ENCODE measurements around the gene PTH1R.

The PTH1R gene

DNA sequence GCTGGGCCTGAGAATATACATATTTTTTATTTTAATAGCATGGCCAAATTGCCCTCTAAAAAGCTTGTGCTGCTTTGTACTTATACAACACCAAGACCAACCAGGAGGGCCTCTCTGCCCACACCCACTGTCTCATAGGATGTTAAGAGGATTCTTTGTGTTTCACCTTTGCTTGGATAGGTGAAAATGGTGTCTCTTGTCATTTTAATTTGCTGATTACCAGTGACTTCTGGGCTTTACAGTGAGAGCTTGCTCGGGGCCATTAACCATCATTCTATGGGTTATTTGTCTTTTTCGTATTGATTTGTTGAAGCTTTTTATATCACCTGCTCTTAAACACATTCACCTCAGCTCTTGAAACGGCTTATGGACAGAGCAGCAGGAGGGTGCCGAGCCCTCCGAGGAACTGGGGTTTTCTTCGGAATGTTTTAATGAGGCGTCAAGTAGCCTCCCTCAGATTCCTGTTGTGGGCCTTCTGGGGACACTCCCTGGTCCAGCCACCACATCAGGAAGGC is 10.5 kb downstream of the PTH1R start:
- no peak for DNase-seq (ENCODE audit: low read depth)
- no peak overlapping the region for H3K4me3 ChIP-seq (ENCODE audit: low read depth, low read length)
- in situ Hi-C loops (cut with HindIII; ENCODE audit: low sequenced_read_pairs) = no loop called here
- TF ChIP-seq, protein P1, sequence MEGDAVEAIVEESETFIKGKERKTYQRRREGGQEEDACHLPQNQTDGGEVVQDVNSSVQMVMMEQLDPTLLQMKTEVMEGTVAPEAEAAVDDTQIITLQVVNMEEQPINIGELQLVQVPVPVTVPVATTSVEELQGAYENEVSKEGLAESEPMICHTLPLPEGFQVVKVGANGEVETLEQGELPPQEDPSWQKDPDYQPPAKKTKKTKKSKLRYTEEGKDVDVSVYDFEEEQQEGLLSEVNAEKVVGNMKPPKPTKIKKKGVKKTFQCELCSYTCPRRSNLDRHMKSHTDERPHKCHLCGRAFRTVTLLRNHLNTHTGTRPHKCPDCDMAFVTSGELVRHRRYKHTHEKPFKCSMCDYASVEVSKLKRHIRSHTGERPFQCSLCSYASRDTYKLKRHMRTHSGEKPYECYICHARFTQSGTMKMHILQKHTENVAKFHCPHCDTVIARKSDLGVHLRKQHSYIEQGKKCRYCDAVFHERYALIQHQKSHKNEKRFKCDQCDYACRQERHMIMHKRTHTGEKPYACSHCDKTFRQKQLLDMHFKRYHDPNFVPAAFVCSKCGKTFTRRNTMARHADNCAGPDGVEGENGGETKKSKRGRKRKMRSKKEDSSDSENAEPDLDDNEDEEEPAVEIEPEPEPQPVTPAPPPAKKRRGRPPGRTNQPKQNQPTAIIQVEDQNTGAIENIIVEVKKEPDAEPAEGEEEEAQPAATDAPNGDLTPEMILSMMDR (IDR thresholded peaks at IDR 0.05; ENCODE audit: low read depth, low read length, missing control alignments) = no peak

DNA sequence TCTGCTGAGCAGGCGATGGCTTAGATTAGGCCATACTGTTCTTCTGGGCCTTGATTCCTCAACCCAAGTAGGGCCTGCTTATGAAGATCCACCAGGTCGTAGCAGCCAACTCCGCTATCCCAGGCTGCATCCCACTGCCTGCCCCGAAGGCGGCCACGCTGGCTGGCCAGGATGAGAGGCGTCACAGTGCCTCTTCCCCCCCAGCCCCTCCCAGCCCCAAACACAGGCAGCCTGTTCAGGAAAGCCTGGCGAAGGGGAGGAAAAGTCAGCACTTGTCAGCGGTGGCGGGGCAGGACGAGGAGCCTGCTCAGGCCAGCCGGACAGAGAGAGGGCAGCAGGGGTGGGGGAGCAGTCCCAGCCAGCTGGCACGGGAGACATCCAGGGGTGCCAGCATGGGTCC is 11.2 kb downstream of the PTH1R start:
- DNase-seq (ENCODE audit: low read depth) = no peak
- no peak overlapping the region for H3K4me3 ChIP-seq (ENCODE audit: low read depth, low read length)
- in situ Hi-C loops (cut with HindIII; ENCODE audit: low sequenced_read_pairs) = no loop called here
- TF ChIP-seq, protein P1 (IDR thresholded peaks at IDR 0.05; ENCODE audit: low read depth, low read length, missing control alignments) = no peak

DNA sequence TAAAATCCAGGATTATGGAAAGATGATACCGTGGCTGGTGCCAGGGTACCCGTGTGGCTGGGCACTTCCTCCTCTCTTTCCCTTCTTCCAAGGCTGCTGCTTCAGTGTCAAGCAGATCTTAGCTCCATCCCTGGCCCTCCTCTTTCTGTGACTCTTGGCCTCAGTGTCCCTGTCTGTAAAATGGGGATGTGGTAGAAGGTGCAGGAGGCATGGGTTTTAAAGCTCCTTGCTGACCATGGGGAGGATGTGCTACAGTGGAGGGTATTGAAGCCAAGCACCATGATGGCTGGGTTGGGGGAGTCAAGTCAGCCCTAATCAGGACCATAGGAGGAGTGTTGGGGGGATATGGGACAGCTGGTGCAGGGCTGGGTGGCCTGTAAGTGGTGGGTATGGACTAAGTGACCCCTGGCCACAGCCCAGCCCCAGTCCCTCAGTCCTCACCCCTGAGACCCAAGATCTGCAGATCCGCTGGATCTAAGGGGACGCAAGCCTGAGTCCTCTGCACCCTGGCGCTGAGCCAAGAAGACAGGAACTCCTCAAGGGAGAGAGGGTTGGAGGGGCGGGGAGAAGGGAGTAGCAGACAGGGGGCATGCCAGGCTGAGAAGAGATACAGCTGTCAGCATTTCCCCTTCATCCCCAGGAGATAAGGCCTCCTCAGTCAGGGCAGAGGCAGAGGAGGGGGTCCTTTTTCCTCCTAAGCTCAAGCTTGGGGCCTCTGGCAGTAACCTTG is 12.0 kb downstream of the PTH1R start:
- DNase-seq (ENCODE audit: low read depth) = no peak
- H3K4me3 ChIP-seq (ENCODE audit: low read depth, low read length) = no peak overlapping the region
- TF ChIP-seq, protein P1 (IDR thresholded peaks at IDR 0.05; ENCODE audit: low read depth, low read length, missing control alignments) = no peak
- in situ Hi-C loops (cut with HindIII; ENCODE audit: low sequenced_read_pairs) = no loop called here

DNA sequence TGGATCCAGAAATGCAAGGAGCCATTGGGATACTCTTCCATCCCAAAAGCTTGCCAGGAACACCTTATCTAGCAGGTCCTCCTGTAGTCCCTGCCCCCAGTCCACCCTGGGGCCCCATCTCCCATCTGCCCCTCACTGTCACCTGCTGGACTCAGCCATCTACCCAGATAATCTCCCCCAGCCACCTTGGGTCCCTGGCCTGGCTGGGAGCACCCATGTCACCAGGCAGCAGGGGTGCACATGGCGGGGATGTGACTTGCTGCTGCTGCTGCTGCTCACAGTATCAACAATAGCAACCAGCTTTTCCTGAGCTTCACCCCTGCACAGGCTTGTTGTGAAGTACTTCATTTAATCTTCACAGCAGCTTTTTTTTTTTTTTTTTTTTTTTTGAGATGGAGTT is 12.6 kb downstream of the PTH1R start:
- TF ChIP-seq, protein P1 (IDR thresholded peaks at IDR 0.05; ENCODE audit: low read depth, low read length, missing control alignments) = no peak
- no peak overlapping the region for H3K4me3 ChIP-seq (ENCODE audit: low read depth, low read length)
- in situ Hi-C loops (cut with HindIII; ENCODE audit: low sequenced_read_pairs) = no loop called here
- DNase-seq (ENCODE audit: low read depth) = no peak

DNA sequence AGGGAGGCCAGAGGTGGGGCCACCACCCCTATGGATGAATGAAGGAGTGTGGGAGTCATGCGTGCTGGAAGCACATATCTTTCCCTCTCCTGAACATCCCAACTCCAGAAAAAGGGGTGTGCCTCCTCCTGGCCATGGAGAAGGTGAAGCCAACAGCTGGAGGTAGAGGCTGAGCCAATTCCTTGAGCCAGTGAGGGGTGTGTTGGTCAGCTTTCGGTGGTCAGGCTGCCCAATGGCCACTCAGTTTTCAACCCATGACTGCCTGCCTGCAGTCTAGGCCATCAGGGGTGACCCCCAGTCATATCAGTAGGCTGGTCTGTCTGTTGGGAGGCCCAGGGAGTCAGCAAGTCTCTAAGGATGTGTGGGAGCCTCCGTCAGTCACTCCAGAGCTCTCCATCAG is 13.6 kb downstream of the PTH1R start:
- TF ChIP-seq, protein P1 (IDR thresholded peaks at IDR 0.05; ENCODE audit: low read depth, low read length, missing control alignments) = no peak
- DNase-seq (ENCODE audit: low read depth) = no peak
- no peak overlapping the region for H3K4me3 ChIP-seq (ENCODE audit: low read depth, low read length)
- in situ Hi-C loops (cut with HindIII; ENCODE audit: low sequenced_read_pairs) = no loop called here

DNA sequence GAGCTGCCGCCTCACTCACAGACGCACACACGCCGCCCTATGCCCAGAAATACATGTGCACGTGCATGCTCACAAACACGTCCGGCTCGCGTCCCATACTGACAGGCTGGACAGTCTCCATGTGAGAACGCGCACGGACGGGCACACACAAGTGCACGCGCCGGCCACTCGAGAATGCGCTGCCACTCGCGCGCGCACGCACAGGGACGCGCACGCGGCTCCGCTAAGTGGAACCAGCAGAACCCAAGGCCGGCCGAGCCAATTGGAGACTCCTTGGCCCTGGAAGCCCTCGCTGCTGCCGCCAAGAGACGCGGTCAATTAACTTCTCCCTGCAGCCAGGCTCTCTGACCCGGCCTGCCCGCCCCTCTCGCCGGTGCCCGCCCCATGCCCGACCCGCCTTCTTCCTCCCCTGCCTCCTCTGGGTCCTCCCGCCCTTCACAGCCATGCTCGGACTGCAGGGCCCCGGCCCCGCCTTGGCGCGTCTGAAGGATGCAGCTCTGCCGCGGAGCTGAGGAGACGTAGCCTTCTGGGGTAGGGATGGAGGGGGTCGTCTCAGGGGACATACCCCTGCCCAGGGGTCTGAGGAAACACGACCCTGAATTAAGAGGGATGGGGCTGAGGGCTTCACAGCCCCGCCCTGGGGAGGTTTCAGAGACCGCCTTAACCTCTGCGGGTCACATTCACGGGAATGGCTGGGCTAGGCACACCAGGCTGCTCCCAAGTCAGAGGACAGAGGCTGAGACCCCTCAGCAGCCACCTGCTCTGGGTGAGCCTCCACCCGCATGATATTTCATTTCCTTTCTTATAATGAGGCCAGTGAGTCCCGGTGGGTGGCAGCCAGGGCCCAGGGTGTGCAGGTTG is 15.0 kb downstream of the PTH1R start:
- no peak for DNase-seq (ENCODE audit: low read depth)
- peak overlapping the region; percentile 32 for H3K4me3 ChIP-seq (ENCODE audit: low read depth, low read length)
- TF ChIP-seq, protein P1 (IDR thresholded peaks at IDR 0.05; ENCODE audit: low read depth, low read length, missing control alignments) = no peak
- in situ Hi-C loops (cut with HindIII; ENCODE audit: low sequenced_read_pairs) = no loop called here
